NCI-H146 treated with DMSO at 0.1 percent for 48 hours (cell line): ENCODE data around the gene ZNF224.
A peak's percentile ranks its signal among the peaks of the same experiment; 100 is the strongest.
"Not testable (repeated sequence)": the region's sequence is repeated elsewhere in the genome, so short reads cannot be mapped to it uniquely, and the experiment has no call there.

ENCODE experiments used
- DNase-seq: peaks from one replicate; lab custom pipeline; 2025; ENCODE audit not compliant: unreplicated experiment; lab: John Stamatoyannopoulos, UW

The ZNF224 gene

GRCh38 chr19:44121162-44121561 lies 27.0 kb downstream of the ZNF224 start:
- DNase-seq, result not testable (repeated sequence)

DNA sequence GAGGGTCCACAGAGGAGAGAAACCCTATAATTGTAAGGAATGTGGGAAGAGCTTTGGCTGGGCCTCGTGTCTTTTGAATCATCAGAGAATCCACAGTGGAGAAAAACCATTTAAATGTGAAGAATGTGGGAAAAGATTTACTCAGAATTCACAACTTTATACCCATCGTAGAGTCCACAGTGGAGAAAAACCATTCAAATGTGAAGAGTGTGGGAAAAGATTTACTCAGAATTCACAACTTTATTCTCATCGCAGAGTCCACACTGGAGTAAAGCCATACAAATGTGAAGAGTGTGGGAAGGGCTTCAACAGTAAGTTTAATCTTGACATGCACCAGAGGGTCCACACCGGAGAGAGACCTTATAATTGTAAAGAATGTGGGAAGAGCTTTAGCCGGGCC lies 37.8 kb downstream of the ZNF224 start:
- DNase-seq, result no peak

- DNase-seq, result peak; percentile 57
Measured at GRCh38 chr19:44141191-44142058, 47.3 kb downstream of the ZNF224 start, which contains the start of gene ZNF234. TSS of gene ZNF234 (plus strand) at chr19:44141554. CDS start at chr19:44144633, 3,079 bp downstream.

DNA sequence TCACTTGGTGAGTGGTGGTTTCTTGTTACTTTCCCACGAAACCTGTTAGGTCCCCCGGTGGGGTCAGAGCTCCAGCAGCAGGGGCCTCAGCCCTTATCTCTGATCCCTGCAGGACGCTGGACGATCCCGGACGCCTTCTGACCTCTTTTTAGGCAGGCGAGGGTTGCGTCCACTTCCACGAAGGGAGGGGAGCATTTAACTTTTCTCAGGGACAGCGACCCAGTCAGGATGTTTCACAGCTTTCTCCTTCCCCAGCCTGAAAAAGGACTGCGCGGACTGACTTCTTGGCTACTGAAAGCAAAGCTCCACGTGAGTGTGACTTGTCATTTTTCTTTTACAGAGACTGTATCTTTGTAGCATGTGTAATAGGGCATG lies 47.9 kb downstream of the ZNF224 start:
- DNase-seq, result no peak

GRCh38 chr19:44149776-44150175 lies 55.6 kb downstream of the ZNF224 start:
- DNase-seq, result no peak

- no peak for DNase-seq
Measured at GRCh38 chr19:44151491-44151890, 57.3 kb downstream of the ZNF224 start.

DNA sequence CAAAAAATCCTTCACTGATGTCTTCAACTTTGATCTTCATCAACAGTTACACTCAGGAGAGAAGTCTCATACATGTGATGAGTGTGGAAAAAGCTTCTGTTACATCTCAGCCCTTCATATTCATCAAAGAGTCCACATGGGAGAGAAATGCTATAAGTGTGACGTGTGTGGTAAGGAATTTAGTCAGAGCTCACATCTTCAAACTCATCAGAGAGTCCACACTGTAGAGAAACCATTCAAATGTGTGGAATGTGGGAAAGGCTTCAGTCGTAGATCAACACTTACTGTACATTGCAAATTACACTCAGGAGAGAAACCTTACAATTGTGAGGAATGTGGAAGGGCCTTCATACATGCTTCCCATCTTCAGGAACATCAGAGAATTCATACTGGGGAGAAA lies 62.3 kb downstream of the ZNF224 start:
- DNase-seq, result no peak
